ENCODE data around the gene ATG9B.

Gene ATG9B

DNA sequence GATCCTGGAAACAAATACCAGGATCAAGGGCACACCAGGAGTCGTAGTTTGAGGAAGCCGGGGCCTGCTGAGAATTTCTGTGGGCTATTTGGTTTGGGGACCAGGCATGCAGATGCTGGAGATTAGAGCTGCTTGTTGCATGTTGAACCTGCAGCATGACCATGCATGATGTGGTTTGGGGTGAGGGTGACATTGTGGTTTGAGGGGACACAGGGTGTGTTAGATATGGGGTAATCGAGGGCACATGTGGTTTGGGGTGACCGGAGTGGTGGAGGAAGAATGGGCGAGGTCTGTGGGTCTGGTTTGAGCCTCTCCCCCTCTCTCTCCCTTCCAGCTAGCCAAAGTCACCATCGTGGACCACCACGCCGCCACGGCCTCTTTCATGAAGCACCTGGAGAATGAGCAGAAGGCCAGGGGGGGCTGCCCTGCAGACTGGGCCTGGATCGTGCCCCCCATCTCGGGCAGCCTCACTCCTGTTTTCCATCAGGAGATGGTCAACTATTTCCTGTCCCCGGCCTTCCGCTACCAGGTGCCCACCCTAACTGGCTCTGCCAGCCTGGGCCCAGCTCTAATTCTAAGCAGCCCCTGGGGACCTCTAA is 23.3 kb downstream of the ATG9B start:
- Histone ChIP-seq H3K9ac (ENCODE audit: low read depth, low read length) (no peak overlapping the region), H3K36me3 (ENCODE audit: insufficient read depth, low read depth, low read length) (no peaks in the 10 kb centered on the region), H3K27me3 (ENCODE audit: insufficient read depth, low read length) (no peaks in the 10 kb centered on the region), H3K9me3 (ENCODE audit: insufficient read depth, low read depth, low read length) (no peaks in the 10 kb centered on the region), H3K4me3 (ENCODE audit: low read length) (no peak overlapping the region), H3K4me1 (ENCODE audit: insufficient read depth, low read length) (no peaks in the 10 kb centered on the region), H3K27ac (ENCODE audit: low read length) (no peak overlapping the region)

DNA sequence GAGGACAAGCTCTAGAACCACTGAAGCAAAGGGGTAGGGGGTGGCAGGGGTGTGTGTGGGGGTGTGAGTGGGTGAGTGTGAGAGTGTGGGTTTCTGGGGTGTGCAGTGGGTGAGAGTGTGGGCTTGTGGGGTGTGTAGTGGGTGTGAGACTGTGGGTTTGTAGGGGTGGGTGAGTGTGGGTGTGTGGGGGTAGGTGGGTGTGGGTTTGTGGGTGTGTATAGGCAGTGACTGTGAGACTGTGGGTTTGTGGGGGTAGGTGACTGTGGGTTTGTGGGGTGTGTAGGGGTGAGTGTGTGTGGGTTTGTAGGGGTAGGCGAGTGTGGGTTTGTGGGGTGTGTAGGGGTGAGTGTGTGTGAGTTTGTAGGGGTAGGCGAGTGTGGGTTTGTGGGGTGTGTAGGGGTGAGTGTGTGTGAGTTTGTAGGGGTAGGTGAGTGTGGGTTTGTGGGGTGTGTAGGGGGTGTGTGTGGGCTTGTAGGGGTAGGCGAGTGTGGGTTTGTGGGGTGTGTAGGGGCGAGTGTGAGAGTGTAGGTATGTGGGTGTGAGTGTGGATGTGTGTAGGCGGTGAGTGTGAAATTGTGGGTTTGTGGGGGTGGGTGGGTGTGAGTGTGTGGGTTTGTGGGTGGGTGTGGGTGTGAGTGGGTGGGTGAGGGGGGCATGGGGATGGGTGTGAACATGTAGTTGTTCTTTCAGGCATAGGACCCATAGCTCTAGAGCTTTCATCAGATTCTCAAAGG is 24.6 kb downstream of the ATG9B start:
- H3K27ac ChIP-seq (ENCODE audit: low read length), result no peak overlapping the region
- no peak overlapping the region for H3K9ac ChIP-seq (ENCODE audit: low read depth, low read length)
- H3K4me3 ChIP-seq (ENCODE audit: low read length), result no peak overlapping the region
- no peaks in the 10 kb centered on the region for H3K9me3 ChIP-seq (ENCODE audit: insufficient read depth, low read depth, low read length)
- no peaks in the 10 kb centered on the region for H3K27me3 ChIP-seq (ENCODE audit: insufficient read depth, low read length)
- no peaks in the 10 kb centered on the region for H3K36me3 ChIP-seq (ENCODE audit: insufficient read depth, low read depth, low read length)
- no peaks in the 10 kb centered on the region for H3K4me1 ChIP-seq (ENCODE audit: insufficient read depth, low read length)

DNA sequence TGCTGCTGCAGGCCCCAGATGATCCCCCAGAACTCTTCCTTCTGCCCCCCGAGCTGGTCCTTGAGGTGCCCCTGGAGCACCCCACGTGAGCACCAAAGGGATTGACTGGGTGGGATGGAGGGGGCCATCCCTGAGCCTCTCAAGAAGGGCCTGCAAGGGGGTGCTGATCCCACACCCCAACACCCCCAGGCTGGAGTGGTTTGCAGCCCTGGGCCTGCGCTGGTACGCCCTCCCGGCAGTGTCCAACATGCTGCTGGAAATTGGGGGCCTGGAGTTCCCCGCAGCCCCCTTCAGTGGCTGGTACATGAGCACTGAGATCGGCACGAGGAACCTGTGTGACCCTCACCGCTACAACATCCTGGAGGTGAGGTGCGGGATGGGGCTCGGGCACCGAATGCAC is 25.3 kb downstream of the ATG9B start:
- Histone ChIP-seq H3K4me3 (ENCODE audit: low read length) (no peak overlapping the region), H3K36me3 (ENCODE audit: insufficient read depth, low read depth, low read length) (no peaks in the 10 kb centered on the region), H3K9ac (ENCODE audit: low read depth, low read length) (no peak overlapping the region), H3K27ac (ENCODE audit: low read length) (no peak overlapping the region), H3K9me3 (ENCODE audit: insufficient read depth, low read depth, low read length) (no peaks in the 10 kb centered on the region), H3K27me3 (ENCODE audit: insufficient read depth, low read length) (no peaks in the 10 kb centered on the region), H3K4me1 (ENCODE audit: insufficient read depth, low read length) (no peaks in the 10 kb centered on the region)

GRCh38 chr7:150998341-150998740 is 26.0 kb downstream of the ATG9B start:
- Histone ChIP-seq H3K4me1 (ENCODE audit: insufficient read depth, low read length) (no peaks in the 10 kb centered on the region; the same call in 1 of the 2 replicates), H3K27me3 (ENCODE audit: insufficient read depth, low read length) (no peaks in the 10 kb centered on the region), H3K27ac (ENCODE audit: low read length) (no peak overlapping the region), H3K4me3 (ENCODE audit: low read length) (no peak overlapping the region), H3K9me3 (ENCODE audit: insufficient read depth, low read depth, low read length) (no peaks in the 10 kb centered on the region), H3K36me3 (ENCODE audit: insufficient read depth, low read depth, low read length) (no peaks in the 10 kb centered on the region), H3K9ac (ENCODE audit: low read depth, low read length) (no peak overlapping the region)

DNA sequence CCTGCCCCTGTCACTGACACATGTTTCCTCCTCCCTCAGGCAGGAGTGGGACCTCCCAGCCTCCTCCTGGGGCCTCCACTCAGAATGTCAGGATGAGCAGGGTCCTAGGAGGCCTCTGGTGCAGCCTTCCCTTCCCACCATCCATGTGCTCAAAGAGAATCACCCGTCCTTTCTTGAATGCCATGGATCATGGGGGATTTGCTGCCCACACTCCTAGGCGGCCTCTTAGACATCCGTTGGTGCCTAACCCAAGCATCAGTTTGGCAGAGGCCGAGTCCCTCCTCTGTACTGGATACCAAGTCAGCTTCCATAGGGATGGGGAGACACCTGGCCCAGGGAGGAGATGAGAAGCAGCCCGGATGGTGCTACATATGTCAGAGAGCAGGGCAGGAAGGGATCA is 26.5 kb downstream of the ATG9B start:
- Histone ChIP-seq H3K36me3 (ENCODE audit: insufficient read depth, low read depth, low read length) (no peaks in the 10 kb centered on the region), H3K4me3 (ENCODE audit: low read length) (no peak overlapping the region), H3K4me1 (ENCODE audit: insufficient read depth, low read length) (no peaks in the 10 kb centered on the region; the same call in 1 of the 2 replicates), H3K27me3 (ENCODE audit: insufficient read depth, low read length) (no peaks in the 10 kb centered on the region), H3K9me3 (ENCODE audit: insufficient read depth, low read depth, low read length) (no peaks in the 10 kb centered on the region), H3K9ac (ENCODE audit: low read depth, low read length) (no peak overlapping the region), H3K27ac (ENCODE audit: low read length) (no peak overlapping the region)

GRCh38 chr7:150997075-150997511 is 27.2 kb downstream of the ATG9B start:
- Histone ChIP-seq H3K36me3 (ENCODE audit: insufficient read depth, low read depth, low read length) (no peaks in the 10 kb centered on the region), H3K4me1 (ENCODE audit: insufficient read depth, low read length) (no peaks in the 10 kb centered on the region; the same call in 1 of the 2 replicates), H3K27me3 (ENCODE audit: insufficient read depth, low read length) (no peaks in the 10 kb centered on the region), H3K4me3 (ENCODE audit: low read length) (no peak overlapping the region), H3K27ac (ENCODE audit: low read length) (no peak overlapping the region), H3K9ac (ENCODE audit: low read depth, low read length) (no peak overlapping the region), H3K9me3 (ENCODE audit: insufficient read depth, low read depth, low read length) (no peaks in the 10 kb centered on the region)

DNA sequence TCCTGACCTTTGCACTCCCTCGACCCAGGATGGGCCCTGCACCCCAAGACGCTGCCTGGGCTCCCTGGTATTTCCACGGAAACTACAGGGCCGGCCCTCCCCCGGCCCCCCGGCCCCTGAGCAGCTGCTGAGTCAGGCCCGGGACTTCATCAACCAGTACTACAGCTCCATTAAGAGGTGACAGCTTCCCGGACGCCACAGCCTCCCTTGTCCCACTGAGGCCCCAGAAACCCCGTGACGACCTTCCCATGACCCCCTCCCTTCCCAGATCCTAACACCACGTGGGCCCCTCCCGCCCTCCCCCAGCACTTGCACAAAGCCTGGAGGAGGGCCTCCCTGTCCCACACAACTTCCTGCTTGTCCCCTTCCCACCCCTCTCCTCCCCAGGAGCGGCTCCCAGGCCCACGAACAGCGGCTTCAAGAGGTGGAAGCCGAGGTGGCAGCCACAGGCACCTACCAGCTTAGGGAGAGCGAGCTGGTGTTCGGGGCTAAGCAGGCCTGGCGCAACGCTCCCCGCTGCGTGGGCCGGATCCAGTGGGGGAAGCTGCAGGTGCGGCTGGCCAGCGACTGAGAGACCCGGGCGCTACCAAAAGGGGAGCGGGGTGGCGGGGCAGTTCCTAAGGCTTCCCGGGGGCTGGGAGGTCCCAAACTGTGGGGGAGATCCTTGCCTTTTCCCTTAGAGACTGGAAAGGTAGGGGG is 27.8 kb downstream of the ATG9B start:
- no peaks in the 10 kb centered on the region; the same call in 1 of the 2 replicates for H3K4me1 ChIP-seq (ENCODE audit: insufficient read depth, low read length)
- H3K4me3 ChIP-seq (ENCODE audit: low read length), result no peak overlapping the region
- H3K9ac ChIP-seq (ENCODE audit: low read depth, low read length), result no peak overlapping the region
- no peaks in the 10 kb centered on the region for H3K36me3 ChIP-seq (ENCODE audit: insufficient read depth, low read depth, low read length)
- H3K27me3 ChIP-seq (ENCODE audit: insufficient read depth, low read length), result no peaks in the 10 kb centered on the region
- no peaks in the 10 kb centered on the region; the same call in 1 of the 2 replicates for H3K9me3 ChIP-seq (ENCODE audit: insufficient read depth, low read depth, low read length)
- no peak overlapping the region for H3K27ac ChIP-seq (ENCODE audit: low read length)

DNA sequence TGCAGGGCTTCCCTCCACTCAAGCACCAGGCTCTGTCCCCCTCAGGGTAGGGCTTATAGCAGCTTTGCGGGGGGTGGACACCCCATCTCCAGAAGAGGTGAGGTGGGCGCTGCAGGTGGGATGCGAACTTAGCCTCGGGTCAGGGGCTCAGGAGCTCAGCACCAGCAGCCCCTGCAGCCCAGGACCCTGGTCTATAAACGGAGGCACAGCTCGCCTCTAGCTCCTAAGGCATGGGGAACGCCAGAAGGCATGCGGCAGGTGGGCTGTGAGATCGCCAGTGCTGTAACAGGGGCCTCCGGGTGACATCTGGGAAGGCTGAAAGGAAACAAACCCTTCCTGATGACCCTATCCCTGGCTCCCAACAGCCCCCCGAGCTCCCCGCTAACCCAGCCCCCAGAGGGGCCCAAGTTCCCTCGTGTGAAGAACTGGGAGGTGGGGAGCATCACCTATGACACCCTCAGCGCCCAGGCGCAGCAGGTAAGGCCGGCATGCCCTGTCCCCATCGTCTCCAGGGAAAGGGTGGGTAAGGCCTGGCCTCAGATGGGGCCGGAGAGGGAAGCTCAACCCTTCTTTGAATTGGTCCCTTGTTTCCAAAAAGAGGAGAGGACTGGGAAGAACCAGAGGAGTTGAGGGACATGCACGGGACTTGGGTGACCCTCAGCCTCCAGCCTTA is 29.3 kb downstream of the ATG9B start:
- Histone ChIP-seq H3K27ac (ENCODE audit: low read length) (no peak overlapping the region), H3K4me3 (ENCODE audit: low read length) (no peak overlapping the region), H3K9me3 (ENCODE audit: insufficient read depth, low read depth, low read length) (peaks cover 7% of the 10 kb centered on the region; the same call in 1 of the 2 replicates), H3K27me3 (ENCODE audit: insufficient read depth, low read length) (no peaks in the 10 kb centered on the region), H3K4me1 (ENCODE audit: insufficient read depth, low read length) (no peaks in the 10 kb centered on the region; the same call in 1 of the 2 replicates), H3K9ac (ENCODE audit: low read depth, low read length) (no peak overlapping the region), H3K36me3 (ENCODE audit: insufficient read depth, low read depth, low read length) (no peaks in the 10 kb centered on the region)

DNA sequence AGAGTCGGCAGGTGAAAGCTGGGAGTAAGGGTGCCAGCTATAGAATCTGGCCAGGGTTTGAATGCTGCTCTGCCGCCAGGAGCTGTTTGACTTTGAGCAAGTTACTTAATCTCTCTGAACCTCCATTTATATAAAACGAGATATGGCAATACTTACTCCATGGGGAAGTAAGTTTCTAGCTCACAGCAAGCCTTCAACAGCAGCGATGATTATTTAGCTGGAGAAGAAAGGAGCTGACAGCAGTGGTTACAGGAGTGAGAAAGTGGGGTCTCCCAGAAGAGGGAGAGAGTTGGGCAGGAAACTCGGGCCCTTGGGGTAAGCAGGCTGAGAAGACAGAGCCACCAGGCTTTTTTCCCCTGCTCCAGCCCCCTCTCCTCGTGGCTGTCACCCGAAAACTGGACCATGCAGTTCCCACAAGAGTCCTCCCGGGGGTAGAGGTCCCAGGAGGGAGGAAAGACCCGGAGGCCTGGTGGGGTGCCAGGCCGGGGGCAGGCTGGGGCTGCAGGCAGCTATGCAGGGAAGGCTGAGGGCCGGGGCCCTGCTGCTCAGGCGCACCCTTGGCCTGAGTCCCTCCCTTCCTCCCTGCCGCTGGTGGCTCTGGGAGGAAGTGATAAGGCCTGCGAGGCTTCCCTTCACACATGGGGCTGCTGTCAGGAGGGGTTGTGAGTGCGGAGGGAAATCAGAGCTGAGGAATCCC is 30.0 kb downstream of the ATG9B start:
- Histone ChIP-seq H3K36me3 (ENCODE audit: insufficient read depth, low read depth, low read length) (no peaks in the 10 kb centered on the region), H3K4me3 (ENCODE audit: low read length) (no peak overlapping the region), H3K27ac (ENCODE audit: low read length) (no peak overlapping the region), H3K27me3 (ENCODE audit: insufficient read depth, low read length) (no peaks in the 10 kb centered on the region), H3K9me3 (ENCODE audit: insufficient read depth, low read depth, low read length) (peaks cover 7% of the 10 kb centered on the region; the same call in 1 of the 2 replicates), H3K4me1 (ENCODE audit: insufficient read depth, low read length) (peaks cover under 1% of the 10 kb centered on the region; the same call in 1 of the 2 replicates), H3K9ac (ENCODE audit: low read depth, low read length) (no peak overlapping the region)

DNA sequence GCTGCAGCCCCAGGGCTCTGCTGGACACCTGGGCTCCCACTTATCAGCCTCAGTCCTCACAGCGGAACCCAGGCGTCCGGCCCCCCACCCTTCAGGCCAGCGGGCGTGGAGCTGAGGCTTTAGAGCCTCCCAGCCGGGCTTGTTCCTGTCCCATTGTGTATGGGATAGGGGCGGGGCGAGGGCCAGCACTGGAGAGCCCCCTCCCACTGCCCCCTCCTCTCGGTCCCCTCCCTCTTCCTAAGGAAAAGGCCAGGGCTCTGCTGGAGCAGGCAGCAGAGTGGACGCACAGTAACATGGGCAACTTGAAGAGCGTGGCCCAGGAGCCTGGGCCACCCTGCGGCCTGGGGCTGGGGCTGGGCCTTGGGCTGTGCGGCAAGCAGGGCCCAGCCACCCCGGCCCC is 30.8 kb downstream of the ATG9B start:
- Histone ChIP-seq H3K36me3 (ENCODE audit: insufficient read depth, low read depth, low read length) (no peaks in the 10 kb centered on the region), H3K27me3 (ENCODE audit: insufficient read depth, low read length) (no peaks in the 10 kb centered on the region), H3K27ac (ENCODE audit: low read length) (no peak overlapping the region), H3K4me3 (ENCODE audit: low read length) (no peak overlapping the region), H3K4me1 (ENCODE audit: insufficient read depth, low read length) (peaks cover 3% of the 10 kb centered on the region; the same call in 1 of the 2 replicates), H3K9me3 (ENCODE audit: insufficient read depth, low read depth, low read length) (peaks cover 7% of the 10 kb centered on the region; the same call in 1 of the 2 replicates), H3K9ac (ENCODE audit: low read depth, low read length) (no peak overlapping the region)

- H3K27ac ChIP-seq (ENCODE audit: low read length), result no peak overlapping the region
- peaks cover 3% of the 10 kb centered on the region; the same call in 1 of the 2 replicates for H3K4me1 ChIP-seq (ENCODE audit: insufficient read depth, low read length)
- H3K9ac ChIP-seq (ENCODE audit: low read depth, low read length), result no peak overlapping the region
Measured at GRCh38 chr7:150992833-150993302, 31.4 kb downstream of the ATG9B start.

More at GRCh38 chr7:150992833-150993302, 31.4 kb downstream of the ATG9B start:
- Histone ChIP-seq H3K9me3 (ENCODE audit: insufficient read depth, low read depth, low read length) (peaks cover 7% of the 10 kb centered on the region; the same call in 1 of the 2 replicates), H3K36me3 (ENCODE audit: insufficient read depth, low read depth, low read length) (no peaks in the 10 kb centered on the region), H3K4me3 (ENCODE audit: low read length) (no peak overlapping the region), H3K27me3 (ENCODE audit: insufficient read depth, low read length) (peaks cover 5% of the 10 kb centered on the region)

All from iPS-20b (cell line).